IPS-18a (cell line): ENCODE measurements around the gene SCN9A.

Source experiments
- H3K27ac ChIP-seq: one replicate; pipeline ENCODE4 v1.5.1; 2013; ENCODE audit warnings: low read length
- H3K27me3 ChIP-seq: one replicate; pipeline ENCODE4 v1.6.1; 2013; ENCODE audit warnings: mild to moderate bottlenecking, low read length; ENCODE audit not compliant: control insufficient read depth, insufficient read depth
- H3K36me3 ChIP-seq: one replicate; pipeline ENCODE4 v1.6.1; 2013; ENCODE audit warnings: low read depth, low read length; ENCODE audit not compliant: control insufficient read depth
- H3K4me1 ChIP-seq: one replicate; pipeline ENCODE4 v1.6.1; 2013; ENCODE audit warnings: low read depth, low read length; ENCODE audit not compliant: control insufficient read depth
- H3K4me3 ChIP-seq: one replicate; pipeline ENCODE4 v1.5.1; 2013; ENCODE audit warnings: low read length
- H3K9ac ChIP-seq: one replicate; pipeline ENCODE4 v1.6.1; 2013; ENCODE audit warnings: mild to moderate bottlenecking, low read length, moderate library complexity
- H3K9me3 ChIP-seq: one replicate; pipeline ENCODE4 v1.6.1; 2013; ENCODE audit warnings: low read depth, low read length; ENCODE audit not compliant: control insufficient read depth

SCN9A gene

GRCh38 chr2:166158546-166158945 lies 217.2 kb downstream of the SCN9A start:
- Histone ChIP-seq H3K27ac (no peak overlapping the region), H3K9ac (no peak overlapping the region), H3K36me3 (no peaks in the 10 kb centered on the region), H3K4me1 (no peaks in the 10 kb centered on the region), H3K4me3 (no peak overlapping the region), H3K9me3 (no peaks in the 10 kb centered on the region), H3K27me3 (no peaks in the 10 kb centered on the region)

GRCh38 chr2:166157578-166157977 lies 218.2 kb downstream of the SCN9A start:
- Histone ChIP-seq H3K27me3 (no peaks in the 10 kb centered on the region), H3K36me3 (no peaks in the 10 kb centered on the region), H3K27ac (no peak overlapping the region), H3K9ac (no peak overlapping the region), H3K4me3 (no peak overlapping the region), H3K9me3 (no peaks in the 10 kb centered on the region), H3K4me1 (no peaks in the 10 kb centered on the region)

GRCh38 chr2:166156985-166157490 lies 218.7 kb downstream of the SCN9A start:
- Histone ChIP-seq H3K36me3 (no peaks in the 10 kb centered on the region), H3K4me3 (no peak overlapping the region), H3K9ac (no peak overlapping the region), H3K9me3 (no peaks in the 10 kb centered on the region), H3K27me3 (no peaks in the 10 kb centered on the region), H3K4me1 (no peaks in the 10 kb centered on the region), H3K27ac (no peak overlapping the region)

GRCh38 chr2:166155589-166155988 lies 220.2 kb downstream of the SCN9A start:
- no peaks in the 10 kb centered on the region for H3K4me1 ChIP-seq
- H3K36me3 ChIP-seq, result no peaks in the 10 kb centered on the region
- H3K9ac ChIP-seq, result no peak overlapping the region
- no peaks in the 10 kb centered on the region for H3K9me3 ChIP-seq
- no peak overlapping the region for H3K27ac ChIP-seq
- no peaks in the 10 kb centered on the region for H3K27me3 ChIP-seq
- H3K4me3 ChIP-seq, result no peak overlapping the region

- no peak overlapping the region for H3K9ac ChIP-seq
- H3K4me3 ChIP-seq, result no peak overlapping the region
- H3K27me3 ChIP-seq, result no peaks in the 10 kb centered on the region
- H3K36me3 ChIP-seq, result no peaks in the 10 kb centered on the region
- H3K27ac ChIP-seq, result no peak overlapping the region
- H3K9me3 ChIP-seq, result no peaks in the 10 kb centered on the region
- no peaks in the 10 kb centered on the region for H3K4me1 ChIP-seq
Observed at GRCh38 chr2:166154685-166155338, 220.9 kb downstream of the SCN9A start.

DNA sequence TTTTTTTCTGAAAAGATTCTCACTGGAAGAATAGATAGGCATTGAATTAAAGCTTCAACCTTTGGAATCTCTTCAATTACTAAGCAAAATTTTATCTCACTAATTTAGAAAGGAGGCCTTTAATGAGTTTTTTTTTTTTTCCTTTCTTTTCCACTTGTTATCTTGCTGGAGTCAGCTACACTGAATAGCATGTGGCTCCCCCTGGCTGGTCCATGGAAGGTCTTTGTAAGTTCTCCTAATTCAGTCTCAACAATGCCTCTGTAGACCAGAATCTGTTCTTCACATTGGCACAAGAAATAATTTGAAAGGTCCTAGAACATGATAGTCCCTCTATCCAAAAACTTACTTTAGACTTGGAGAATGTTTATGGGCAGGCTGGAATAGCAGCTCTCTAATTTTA lies 223.7 kb downstream of the SCN9A start:
- Histone ChIP-seq H3K36me3 (no peaks in the 10 kb centered on the region), H3K9me3 (no peaks in the 10 kb centered on the region), H3K27me3 (no peaks in the 10 kb centered on the region), H3K9ac (no peak overlapping the region), H3K27ac (no peak overlapping the region), H3K4me1 (no peaks in the 10 kb centered on the region), H3K4me3 (no peak overlapping the region)

- no peaks in the 10 kb centered on the region for H3K27me3 ChIP-seq
- no peak overlapping the region for H3K9ac ChIP-seq
- no peak overlapping the region for H3K27ac ChIP-seq
- H3K4me3 ChIP-seq, result no peak overlapping the region
- no peaks in the 10 kb centered on the region for H3K4me1 ChIP-seq
- H3K9me3 ChIP-seq, result no peaks in the 10 kb centered on the region
- H3K36me3 ChIP-seq, result no peaks in the 10 kb centered on the region
Observed at GRCh38 chr2:166148500-166149400, 227.0 kb downstream of the SCN9A start.

GRCh38 chr2:166147883-166148282 lies 227.9 kb downstream of the SCN9A start:
- Histone ChIP-seq H3K4me1 (no peaks in the 10 kb centered on the region), H3K9me3 (no peaks in the 10 kb centered on the region), H3K36me3 (no peaks in the 10 kb centered on the region)

More at GRCh38 chr2:166147883-166148282, 227.9 kb downstream of the SCN9A start:
- H3K9ac ChIP-seq, result no peak overlapping the region
- H3K27ac ChIP-seq, result no peak overlapping the region
- H3K27me3 ChIP-seq, result no peaks in the 10 kb centered on the region
- no peak overlapping the region for H3K4me3 ChIP-seq
